Neural progenitor cell (in vitro differentiated cells): ENCODE data around the gene ZNF385A. TPM values are rescaled to one million over a fixed set of nuclear protein-coding genes. Genes with fewer than 3 reads are reported as not detected.

Source experiments
- DNase-seq: peaks from one replicate; pipeline ENCODE4 v3.0.0-alpha.2; 2016; ENCODE audit warnings: low spot score
- H2AFZ ChIP-seq: fragments of 200-600 bp; sonication (generic); replicated peaks from 2 replicates; pipeline ENCODE4 v1.6.1; 2016; ENCODE audit warnings: antibody characterized with exemption
- H3F3A ChIP-seq: fragments of 200-600 bp; sonication (generic); 2 replicates; pipeline ENCODE4 v1.6.1; 2016; ENCODE audit warnings: antibody characterized with exemption, low read depth
- H3K27ac ChIP-seq: fragments of 200-600 bp; sonication (generic); 2 replicates; pipeline ENCODE4 v1.5.1; 2016; ENCODE audit warnings: mild to moderate bottlenecking
- H3K27me3 ChIP-seq: fragments of 200-600 bp; sonication (generic); 2 replicates; pipeline ENCODE4 v1.6.1; 2016; ENCODE audit warnings: mild to moderate bottlenecking, moderate library complexity
- H3K36me3 ChIP-seq: fragments of 200-600 bp; sonication (generic); 2 replicates; pipeline ENCODE4 v1.5.1; 2016
- H3K4me1 ChIP-seq: fragments of 200-600 bp; sonication (generic); 2 replicates; pipeline ENCODE4 v1.6.1; 2016; ENCODE audit warnings: mixed run types
- H3K4me2 ChIP-seq: fragments of 200-600 bp; sonication (generic); 2 replicates; pipeline ENCODE4 v1.6.1; 2016
- H3K4me3 ChIP-seq: fragments of 200-600 bp; sonication (generic); 2 replicates; pipeline ENCODE4 v1.5.1; 2016
- H3K79me2 ChIP-seq: fragments of 200-600 bp; sonication (generic); 2 replicates; pipeline ENCODE4 v1.6.1; 2016; ENCODE audit warnings: low read depth
- H3K9ac ChIP-seq: fragments of 200-600 bp; sonication (generic); 2 replicates; pipeline ENCODE4 v1.6.1; 2016
- H3K9me3 ChIP-seq: fragments of 200-600 bp; sonication (generic); 2 replicates; pipeline ENCODE4 v1.5.1; 2016; ENCODE audit warnings: low read depth
- H4K20me1 ChIP-seq: fragments of 200-600 bp; sonication (generic); 2 replicates; pipeline ENCODE4 v1.6.1; 2016; ENCODE audit warnings: low read depth
- H3K27ac Mint-ChIP-seq: 3 replicates; pipeline ENCODE4 v1.8.0; 2021; ENCODE audit warnings: mixed read lengths
- H3K27me3 Mint-ChIP-seq: 2 replicates; pipeline ENCODE4 v1.8.0; 2022; ENCODE audit warnings: low read depth, mild to moderate bottlenecking, inconsistent platforms, moderate library complexity, mixed read lengths; ENCODE audit not compliant: insufficient read depth
- H3K36me3 Mint-ChIP-seq: 3 replicates; pipeline ENCODE4 v1.8.0; 2021; ENCODE audit warnings: mixed read lengths
- H3K4me1 Mint-ChIP-seq: 3 replicates; pipeline ENCODE4 v1.8.0; 2021; ENCODE audit warnings: mixed read lengths
- H3K4me3 Mint-ChIP-seq: 3 replicates; pipeline ENCODE4 v1.8.0; 2021; ENCODE audit warnings: mild to moderate bottlenecking, moderate library complexity, mixed read lengths
- H3K9me3 Mint-ChIP-seq: 3 replicates; pipeline ENCODE4 v1.8.0; 2020; ENCODE audit warnings: mixed read lengths
- EZH2 ChIP-seq: fragments of 200-600 bp; sonication (generic); IDR thresholded peaks from 2 replicates; pipeline ENCODE4 v1.6.1; 2017; ENCODE audit warnings: antibody characterized with exemption, mild to moderate bottlenecking, moderate library complexity
- EZH2phosphoT487 ChIP-seq: fragments of 200-600 bp; sonication (generic); IDR thresholded peaks from 2 replicates; pipeline ENCODE4 v1.6.1; 2017; ENCODE audit warnings: antibody characterized with exemption
- total RNA-seq: library from RNA; depleted of rRNA; stranded (reverse); fragments of >200 nt; gene quantifications from 2 replicates; pipeline ENCODE4 v1.2.3, GENCODE V29; 2015; ENCODE audit warnings: low replicate concordance
- TF ChIP-seq, protein P1 (sequence below): fragments of 200-600 bp; sonication (generic); IDR thresholded peaks from 2 replicates; pipeline ENCODE4 v1.5.1; 2017; ENCODE audit warnings: antibody characterized with exemption, mild to moderate bottlenecking

Gene ZNF385A
- total RNA-seq, 1 donor from 2014 or later, result 6.2 TPM

DNA sequence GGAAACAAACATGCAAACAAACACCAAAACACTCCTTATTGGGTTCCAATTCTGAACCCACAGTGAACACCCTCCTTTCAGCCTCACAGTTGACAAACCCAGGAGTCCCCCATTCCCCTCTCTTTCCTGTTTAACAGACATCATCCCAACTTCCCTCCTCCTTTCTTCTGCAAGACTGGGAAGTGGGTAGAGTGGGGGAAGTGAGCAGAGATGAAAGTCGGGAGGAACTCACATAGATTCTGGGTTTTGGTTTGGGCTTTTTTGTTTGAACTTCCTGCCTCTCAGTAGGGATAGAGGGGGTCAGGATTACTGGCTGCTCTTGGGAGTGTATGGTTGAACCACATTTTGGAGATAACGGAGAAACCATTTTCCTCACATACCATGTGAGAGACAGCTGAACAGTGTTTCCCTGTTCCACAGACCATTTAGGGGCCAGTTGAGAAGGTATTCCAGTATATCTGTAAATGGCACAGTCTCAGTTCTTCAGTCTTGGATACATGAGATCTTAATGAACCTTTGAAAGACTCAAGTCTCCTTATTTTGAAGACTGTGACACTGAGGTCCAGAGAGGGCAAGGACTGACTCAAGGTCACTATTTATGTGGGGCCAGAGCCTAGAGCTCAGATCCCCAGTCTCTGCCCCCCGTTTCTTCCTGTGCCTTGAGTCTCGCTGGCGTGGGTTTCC, 16.4 kb downstream of the ZNF385A start:
- Histone ChIP-seq H4K20me1 (peaks cover 39% of the 10 kb centered on the region), H3K36me3 (no peaks in the 10 kb centered on the region), H3K79me2 (no peaks in the 10 kb centered on the region), H3K27ac (no peak overlapping the region), H3K4me3 (no peak overlapping the region), H3F3A (peaks cover 14% of the 10 kb centered on the region), H3K9ac (no peak overlapping the region), H3K27me3 (peaks cover 18% of the 10 kb centered on the region), H3K9me3 (no peaks in the 10 kb centered on the region), H2AFZ (no peak overlapping the region), H3K4me2 (no peak overlapping the region), H3K4me1 (peaks cover 16% of the 10 kb centered on the region)
- Mint-ChIP-seq H3K27ac (peak overlapping the region; percentile 40), H3K4me3 (no peak overlapping the region), H3K36me3 (peaks cover 7% of the 10 kb centered on the region), H3K9me3 (no peaks in the 10 kb centered on the region), H3K27me3 (peaks cover 9% of the 10 kb centered on the region), H3K4me1 (peaks cover 29% of the 10 kb centered on the region)
- TF ChIP-seq EZH2 (no peak), EZH2phosphoT487 (no peak)
- TF ChIP-seq, protein P1, sequence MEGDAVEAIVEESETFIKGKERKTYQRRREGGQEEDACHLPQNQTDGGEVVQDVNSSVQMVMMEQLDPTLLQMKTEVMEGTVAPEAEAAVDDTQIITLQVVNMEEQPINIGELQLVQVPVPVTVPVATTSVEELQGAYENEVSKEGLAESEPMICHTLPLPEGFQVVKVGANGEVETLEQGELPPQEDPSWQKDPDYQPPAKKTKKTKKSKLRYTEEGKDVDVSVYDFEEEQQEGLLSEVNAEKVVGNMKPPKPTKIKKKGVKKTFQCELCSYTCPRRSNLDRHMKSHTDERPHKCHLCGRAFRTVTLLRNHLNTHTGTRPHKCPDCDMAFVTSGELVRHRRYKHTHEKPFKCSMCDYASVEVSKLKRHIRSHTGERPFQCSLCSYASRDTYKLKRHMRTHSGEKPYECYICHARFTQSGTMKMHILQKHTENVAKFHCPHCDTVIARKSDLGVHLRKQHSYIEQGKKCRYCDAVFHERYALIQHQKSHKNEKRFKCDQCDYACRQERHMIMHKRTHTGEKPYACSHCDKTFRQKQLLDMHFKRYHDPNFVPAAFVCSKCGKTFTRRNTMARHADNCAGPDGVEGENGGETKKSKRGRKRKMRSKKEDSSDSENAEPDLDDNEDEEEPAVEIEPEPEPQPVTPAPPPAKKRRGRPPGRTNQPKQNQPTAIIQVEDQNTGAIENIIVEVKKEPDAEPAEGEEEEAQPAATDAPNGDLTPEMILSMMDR, result no peak
- DNase-seq, result no peak

DNA sequence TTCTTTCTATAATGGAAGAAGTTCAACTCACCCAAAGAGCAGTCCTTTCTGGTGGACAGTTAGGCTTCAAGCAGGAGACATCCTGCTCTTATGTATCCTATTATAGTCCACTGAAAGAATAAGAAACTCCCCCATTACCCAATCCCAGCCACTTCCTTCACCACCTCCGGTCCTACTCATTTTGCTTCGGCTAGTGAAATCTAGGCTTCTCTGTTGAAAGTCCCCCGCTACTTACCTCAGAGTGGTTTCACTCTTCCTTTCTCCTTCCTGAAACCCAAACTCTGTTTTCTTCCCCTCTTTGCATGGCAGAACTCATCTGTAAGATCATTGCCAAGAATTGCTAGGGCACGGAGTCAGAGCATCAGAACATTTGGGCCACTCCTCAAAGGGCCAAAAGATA, 20.1 kb downstream of the ZNF385A start, which contains the start of gene GPR84:
Gene GPR84, minus strand, starts transcription at position 74 of the 400 bp plus-strand sequence. CDS start 635 bp downstream, outside the sequence.
- Histone ChIP-seq H3K4me1 (peaks cover 24% of the 10 kb centered on the region), H3K79me2 (no peaks in the 10 kb centered on the region), H3K9ac (no peak within 1 kb of the TSS), H4K20me1 (peaks cover 7% of the 10 kb centered on the region), H2AFZ (no peak within 1 kb of the TSS), H3F3A (peaks cover 17% of the 10 kb centered on the region), H3K9me3 (no peaks in the 10 kb centered on the region), H3K27ac (no peak within 1 kb of the TSS), H3K4me2 (no peak within 1 kb of the TSS), H3K27me3 (peaks cover 12% of the 10 kb centered on the region), H3K4me3 (no peak within 1 kb of the TSS), H3K36me3 (no peaks in the 10 kb centered on the region)
- no peaks in the 10 kb centered on the region for H3K9me3 Mint-ChIP-seq
- H3K4me1 Mint-ChIP-seq, result peaks cover 27% of the 10 kb centered on the region
- no peak within 1 kb of the TSS for H3K4me3 Mint-ChIP-seq
- no peak for TF ChIP-seq EZH2phosphoT487
- TF ChIP-seq EZH2, result no peak
- TF ChIP-seq, protein P1, result no peak
- no peak within 1 kb of the TSS for H3K27ac Mint-ChIP-seq
- no peaks in the 10 kb centered on the region for H3K36me3 Mint-ChIP-seq
- no peak for DNase-seq
- peaks cover 11% of the 10 kb centered on the region for H3K27me3 Mint-ChIP-seq

- H3K4me1 ChIP-seq, result peaks cover 23% of the 10 kb centered on the region
- H2AFZ ChIP-seq, result no peak overlapping the region
- H4K20me1 ChIP-seq, result no peaks in the 10 kb centered on the region
- no peak overlapping the region for H3K9ac ChIP-seq
- H3F3A ChIP-seq, result peaks cover 14% of the 10 kb centered on the region
- no peak for TF ChIP-seq EZH2
- TF ChIP-seq, protein P1, result no peak
- TF ChIP-seq EZH2phosphoT487, result no peak
- DNase-seq, result no peak
- no peak overlapping the region for H3K4me3 Mint-ChIP-seq
- no peaks in the 10 kb centered on the region for H3K36me3 Mint-ChIP-seq
- H3K36me3 ChIP-seq, result no peaks in the 10 kb centered on the region
- no peaks in the 10 kb centered on the region for H3K9me3 ChIP-seq
- no peak overlapping the region for H3K27ac ChIP-seq
- no peak overlapping the region for H3K27ac Mint-ChIP-seq
- no peaks in the 10 kb centered on the region for H3K9me3 Mint-ChIP-seq
- peaks cover 7% of the 10 kb centered on the region for H3K27me3 Mint-ChIP-seq
- H3K4me3 ChIP-seq, result no peak overlapping the region
- H3K4me2 ChIP-seq, result no peak overlapping the region
- peaks cover 19% of the 10 kb centered on the region for H3K4me1 Mint-ChIP-seq
- H3K79me2 ChIP-seq, result peaks cover 2% of the 10 kb centered on the region
- H3K27me3 ChIP-seq, result peaks cover 4% of the 10 kb centered on the region
These were observed 20.9 kb downstream of the ZNF385A start for GRCh38 chr12:54363618-54364017.
